ENCODE data around the gene PRAF2.

Gene PRAF2, protein sequence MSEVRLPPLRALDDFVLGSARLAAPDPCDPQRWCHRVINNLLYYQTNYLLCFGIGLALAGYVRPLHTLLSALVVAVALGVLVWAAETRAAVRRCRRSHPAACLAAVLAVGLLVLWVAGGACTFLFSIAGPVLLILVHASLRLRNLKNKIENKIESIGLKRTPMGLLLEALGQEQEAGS

DNA sequence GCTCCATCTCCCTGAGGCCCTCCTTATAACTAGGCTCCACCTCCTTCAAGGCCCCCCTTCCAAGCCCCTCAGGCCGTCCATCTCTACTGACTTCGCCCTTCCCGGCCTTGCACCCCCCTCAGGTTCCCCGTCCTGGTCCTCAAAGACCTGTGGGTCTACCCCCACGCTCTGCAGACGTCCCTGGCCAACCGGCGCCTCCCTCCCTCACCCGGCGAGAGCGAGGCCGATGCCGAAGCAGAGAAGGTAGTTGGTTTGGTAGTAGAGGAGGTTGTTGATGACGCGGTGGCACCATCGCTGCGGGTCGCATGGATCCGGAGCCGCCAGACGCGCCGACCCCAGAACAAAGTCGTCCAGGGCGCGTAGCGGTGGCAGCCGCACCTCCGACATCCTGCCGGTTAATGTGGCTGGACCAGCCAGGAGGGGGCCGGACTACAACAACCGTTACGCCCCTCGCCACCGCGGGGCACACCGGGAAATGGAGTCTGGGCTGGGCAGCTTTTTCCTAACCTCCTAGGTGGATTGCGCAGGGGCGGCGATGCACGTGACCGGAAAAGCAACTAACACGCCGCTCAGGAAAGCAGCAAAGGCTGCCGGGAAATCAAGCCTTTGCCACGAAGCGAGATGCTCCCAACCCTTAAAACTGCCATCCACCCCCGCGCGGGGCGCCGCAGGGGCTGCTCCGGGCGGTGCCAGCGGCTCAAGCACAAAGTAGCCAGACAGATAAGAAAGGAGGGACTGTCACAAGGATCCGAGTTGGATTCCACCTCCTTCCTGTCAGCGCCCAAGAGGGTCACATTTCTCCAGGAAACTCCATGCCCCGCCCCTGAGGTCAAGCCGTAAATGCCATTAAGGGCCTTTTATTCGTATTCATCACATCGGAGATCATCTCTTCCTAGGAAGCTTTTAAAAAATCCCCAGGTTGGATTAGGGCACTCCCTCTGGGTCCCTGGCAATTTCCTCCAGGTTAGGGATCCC lies at the start of gene PRAF2:
TSS of gene PRAF2 (minus strand) at position 402 of the 975 bp plus-strand sequence. CDS start at position 387, 15 bp downstream.
- peak; percentile 87 for DNase-seq (ENCODE audit: low read depth)

DNA sequence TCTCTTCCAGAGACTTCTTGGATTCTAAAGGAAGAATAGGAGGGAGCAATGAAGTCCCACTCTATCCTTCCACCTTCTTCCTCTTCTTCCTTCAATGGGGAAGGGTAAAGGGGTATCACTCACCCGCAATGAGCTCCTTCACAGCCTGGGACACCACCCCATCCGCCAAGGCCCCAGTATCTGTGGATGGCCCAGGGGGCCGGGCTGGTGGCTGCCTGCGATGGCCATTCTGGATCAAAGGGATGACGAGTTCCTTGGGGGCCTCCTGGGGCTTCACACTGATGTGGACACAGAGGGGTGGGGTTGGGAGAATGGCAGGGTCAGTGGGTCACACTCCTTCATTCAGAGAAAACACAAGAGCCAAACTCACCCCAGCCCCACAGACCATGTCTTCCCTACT lies 48.7 kb upstream of the PRAF2 start:
- DNase-seq (ENCODE audit: low read depth), result no peak

DNA sequence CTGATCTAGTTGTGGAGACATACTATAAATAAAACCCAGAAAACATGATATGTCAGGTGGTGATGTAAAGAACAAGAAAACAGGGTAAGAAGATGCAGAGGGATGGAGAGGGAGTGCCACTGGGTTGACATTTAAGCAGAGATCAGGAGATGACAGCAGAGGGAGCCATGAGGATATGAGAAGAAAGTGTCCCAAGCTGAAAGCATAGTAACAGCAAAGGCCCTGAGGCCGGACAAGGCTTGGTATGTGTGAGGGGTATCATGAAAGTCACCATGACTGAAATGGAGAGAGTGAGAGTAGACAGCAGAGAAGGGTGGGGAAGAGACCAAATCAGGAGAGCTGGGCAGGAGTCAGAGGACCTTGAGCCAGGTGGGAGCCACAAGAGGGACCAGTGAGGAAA lies 46.3 kb upstream of the PRAF2 start:
- DNase-seq (ENCODE audit: low read depth), result no peak

DNA sequence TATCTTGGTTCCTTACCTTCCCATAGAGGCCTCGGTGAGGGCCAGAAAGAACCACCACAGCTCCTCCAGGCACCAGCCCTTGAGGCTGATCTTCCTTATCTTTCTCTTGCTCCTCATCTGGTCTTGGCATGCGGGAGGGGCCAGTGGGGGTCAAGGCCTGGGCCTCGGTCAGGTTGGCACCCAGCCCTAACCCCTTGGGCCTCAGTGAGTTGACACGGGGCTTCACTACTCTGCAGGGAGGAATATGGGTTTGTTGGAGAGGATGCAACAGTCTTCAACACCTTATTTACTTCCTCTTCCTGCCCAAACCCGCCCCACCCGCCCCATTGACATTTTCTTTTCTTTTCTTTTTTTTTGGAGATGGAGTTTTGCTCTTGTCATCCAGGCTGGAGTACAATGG lies 43.8 kb upstream of the PRAF2 start:
- no peak for DNase-seq (ENCODE audit: low read depth)

DNA sequence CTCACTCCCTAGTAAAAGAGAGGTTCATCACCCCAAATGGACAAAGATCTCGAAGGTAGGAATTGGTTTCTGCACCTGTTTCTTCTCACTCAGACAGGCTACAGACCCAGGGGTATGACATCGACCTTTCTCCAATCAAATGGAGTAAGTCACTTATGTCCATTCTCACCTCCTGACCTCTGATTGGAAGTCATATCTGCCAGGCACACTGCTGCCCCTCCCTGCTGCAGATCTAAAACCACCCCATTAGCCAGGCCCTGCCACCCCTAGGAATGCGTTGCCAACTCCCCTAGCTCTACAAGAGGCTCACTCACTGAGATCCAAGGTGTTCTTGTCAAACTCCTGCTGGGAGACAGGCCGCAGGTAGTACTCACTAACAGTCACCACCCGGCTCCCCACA lies 42.9 kb upstream of the PRAF2 start:
- no peak for DNase-seq (ENCODE audit: low read depth)

DNA sequence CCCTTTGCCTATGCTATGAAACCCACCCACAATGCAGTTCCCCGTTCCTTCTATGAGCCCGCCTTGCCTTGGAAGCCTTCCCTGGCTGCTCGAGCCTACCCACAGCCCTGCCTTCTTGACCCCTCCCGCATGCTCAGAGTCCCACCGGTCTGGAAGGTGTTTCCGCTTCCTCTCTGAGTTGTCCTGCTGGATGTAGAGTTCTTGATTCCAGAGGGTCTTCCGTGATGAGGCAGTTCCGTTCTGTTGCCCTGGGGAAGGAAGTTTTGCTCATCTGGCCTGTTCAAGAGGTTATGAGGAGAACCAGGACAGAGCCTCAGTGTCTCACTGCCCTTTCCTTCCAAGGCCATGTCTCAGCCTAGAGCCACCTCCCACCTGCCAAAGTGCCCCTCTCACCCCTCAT lies 42.3 kb upstream of the PRAF2 start:
- no peak for DNase-seq (ENCODE audit: low read depth)

DNA sequence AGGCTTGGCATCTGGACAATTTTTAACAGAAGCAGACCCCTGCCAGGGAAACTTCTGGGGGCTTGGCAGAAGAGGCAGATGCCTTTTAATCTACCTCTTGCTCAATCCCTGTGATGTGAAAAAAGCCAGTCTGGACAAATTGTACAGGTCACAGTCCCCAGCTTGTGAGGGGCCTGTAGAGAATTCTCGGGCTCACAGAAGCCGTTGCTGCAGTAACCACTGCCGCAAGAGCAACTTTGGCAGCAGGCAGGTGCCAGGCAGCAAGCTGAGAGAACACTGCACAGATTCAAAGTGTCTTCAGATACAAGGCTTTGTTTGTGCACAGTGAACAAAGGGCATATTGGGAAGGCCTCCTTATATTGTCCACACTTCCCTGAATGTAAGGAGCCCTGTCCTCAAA lies 38.0 kb upstream of the PRAF2 start:
- no peak for DNase-seq (ENCODE audit: low read depth)

DNA sequence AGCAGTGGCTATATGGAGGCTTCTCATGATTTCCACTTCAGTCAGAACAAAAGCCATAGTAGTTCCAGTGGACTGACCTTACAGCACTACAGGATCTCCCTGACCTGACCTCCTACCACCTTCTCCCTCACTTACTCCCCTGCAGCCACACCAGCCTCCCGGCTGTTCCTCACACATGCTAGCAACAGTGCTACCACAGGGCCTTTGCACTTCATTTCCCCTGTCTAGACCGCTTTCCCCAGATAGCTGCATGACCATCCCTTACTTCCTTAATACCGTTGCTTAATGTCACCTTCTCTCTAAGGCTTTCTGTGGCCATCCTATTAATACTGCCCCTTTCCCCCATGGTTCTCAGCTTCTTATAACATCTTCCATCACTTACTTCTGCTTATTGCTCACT lies 36.6 kb upstream of the PRAF2 start:
- DNase-seq (ENCODE audit: low read depth), result no peak

DNA sequence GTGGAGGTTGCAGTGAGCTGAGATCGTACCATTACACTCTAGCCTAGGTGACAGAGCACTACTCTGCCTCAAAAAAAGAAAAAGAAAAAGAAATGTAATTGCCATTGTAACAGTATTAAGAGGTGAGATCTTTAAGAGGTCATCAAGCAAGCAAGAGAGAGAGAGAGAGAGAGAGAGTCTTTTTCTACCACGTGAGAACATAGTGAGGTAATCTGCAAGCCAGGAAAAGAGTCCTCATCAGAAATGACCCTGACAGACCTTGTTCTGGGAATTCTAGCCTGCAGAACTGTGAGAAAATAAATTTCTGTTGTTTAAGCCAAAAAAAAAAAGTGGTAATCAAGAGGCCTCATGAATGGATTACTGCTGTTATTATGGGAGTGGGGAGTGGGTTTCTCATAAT lies 34.8 kb upstream of the PRAF2 start:
- no peak for DNase-seq (ENCODE audit: low read depth)

DNA sequence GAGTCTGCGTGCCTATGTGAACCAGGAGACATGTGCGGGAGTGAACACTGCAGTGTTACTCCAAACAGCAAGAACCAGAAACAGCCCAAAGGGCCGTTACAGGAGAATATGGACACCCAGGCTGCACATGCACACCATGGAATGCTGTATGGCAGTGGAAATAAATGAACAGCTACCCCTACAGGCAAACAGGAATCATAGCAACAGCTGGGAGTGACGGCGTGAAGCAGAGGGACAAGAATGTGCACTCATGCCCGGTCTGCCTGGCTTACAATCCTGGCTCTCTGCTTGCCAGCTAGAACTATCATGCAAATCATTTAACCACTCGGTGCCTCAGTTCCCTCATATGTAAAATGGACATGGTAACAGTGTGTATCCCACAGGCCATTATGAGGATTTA lies 33.1 kb upstream of the PRAF2 start:
- peak; percentile 49 for DNase-seq (ENCODE audit: low read depth)

DNA sequence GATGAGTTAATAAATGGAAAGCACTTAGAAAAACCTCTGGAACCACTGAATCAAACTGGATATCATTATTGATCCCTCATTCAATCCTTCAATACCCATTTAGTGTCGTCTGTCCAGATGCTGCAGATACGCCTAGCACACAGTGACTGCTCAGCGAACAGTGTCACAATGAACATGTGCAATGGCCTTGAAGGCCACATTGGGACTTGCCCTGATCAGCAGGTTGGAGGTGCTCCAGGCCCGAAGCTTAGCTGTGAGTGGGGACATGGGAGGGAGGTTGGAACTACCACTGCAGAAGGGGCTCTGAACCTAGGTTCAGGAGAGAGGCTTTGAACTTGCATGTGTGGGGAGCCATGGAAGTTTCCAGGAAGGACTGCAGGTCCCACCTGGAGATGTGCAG lies 32.5 kb upstream of the PRAF2 start:
- no peak for DNase-seq (ENCODE audit: low read depth)

DNA sequence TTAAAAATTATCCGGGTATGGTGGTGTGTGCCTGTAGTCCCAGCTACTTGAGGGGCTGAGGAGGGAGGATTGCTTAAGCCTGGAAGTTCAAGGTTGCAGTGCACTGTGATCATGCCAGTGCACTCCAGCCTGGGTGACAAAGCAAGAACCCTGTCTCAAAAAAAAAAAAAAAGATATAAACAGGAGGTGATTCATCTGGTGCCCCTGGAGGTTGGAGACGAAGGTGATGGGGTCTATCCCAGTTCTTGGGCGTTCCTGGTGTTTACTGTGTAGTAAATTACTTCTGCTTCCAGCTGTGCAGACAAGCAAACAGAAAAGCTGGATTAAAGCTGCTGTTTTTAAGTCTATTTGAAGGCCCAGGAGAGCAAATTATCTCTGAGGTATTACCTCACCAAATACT lies 29.8 kb upstream of the PRAF2 start:
- DNase-seq (ENCODE audit: low read depth), result peak; percentile 34

DNA sequence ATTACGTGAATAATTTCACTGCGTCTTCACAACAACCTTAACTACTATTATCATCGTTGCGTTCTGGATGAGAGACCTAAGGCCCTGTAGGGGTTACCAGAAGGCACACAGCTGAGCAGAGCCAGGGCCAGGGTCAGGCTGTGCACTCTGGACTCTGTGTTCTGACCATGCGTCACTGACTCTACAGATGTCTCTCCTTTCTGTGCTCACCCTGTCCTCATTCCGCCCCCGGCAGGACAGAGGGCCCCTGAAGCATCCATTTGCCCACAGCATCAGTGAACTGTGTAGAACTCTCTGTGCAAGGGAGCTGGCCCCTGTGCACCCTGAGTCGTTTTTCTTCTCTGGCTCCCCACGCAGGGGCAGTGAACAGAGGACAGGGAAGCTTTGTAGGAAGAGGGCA lies 28.4 kb upstream of the PRAF2 start:
- DNase-seq (ENCODE audit: low read depth), result no peak

DNA sequence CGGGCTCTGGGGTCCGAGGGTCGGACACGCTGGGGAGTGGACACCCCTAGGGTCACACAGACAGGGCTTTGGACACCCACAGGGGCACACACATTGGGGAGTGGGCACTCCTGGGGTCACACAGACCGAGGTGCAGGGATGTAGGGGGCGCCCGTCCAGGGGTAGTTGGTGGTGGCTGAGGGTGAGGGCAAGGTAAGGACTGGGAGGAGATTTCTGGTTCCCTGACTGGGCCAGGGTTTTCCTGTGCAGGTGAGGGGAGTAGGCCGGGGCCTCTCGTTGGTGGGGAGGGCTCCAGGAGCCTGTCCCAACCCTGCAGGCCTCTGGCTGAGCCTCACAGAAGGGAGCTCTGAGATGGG lies 27.8 kb upstream of the PRAF2 start:
- DNase-seq (ENCODE audit: low read depth), result no peak

DNA sequence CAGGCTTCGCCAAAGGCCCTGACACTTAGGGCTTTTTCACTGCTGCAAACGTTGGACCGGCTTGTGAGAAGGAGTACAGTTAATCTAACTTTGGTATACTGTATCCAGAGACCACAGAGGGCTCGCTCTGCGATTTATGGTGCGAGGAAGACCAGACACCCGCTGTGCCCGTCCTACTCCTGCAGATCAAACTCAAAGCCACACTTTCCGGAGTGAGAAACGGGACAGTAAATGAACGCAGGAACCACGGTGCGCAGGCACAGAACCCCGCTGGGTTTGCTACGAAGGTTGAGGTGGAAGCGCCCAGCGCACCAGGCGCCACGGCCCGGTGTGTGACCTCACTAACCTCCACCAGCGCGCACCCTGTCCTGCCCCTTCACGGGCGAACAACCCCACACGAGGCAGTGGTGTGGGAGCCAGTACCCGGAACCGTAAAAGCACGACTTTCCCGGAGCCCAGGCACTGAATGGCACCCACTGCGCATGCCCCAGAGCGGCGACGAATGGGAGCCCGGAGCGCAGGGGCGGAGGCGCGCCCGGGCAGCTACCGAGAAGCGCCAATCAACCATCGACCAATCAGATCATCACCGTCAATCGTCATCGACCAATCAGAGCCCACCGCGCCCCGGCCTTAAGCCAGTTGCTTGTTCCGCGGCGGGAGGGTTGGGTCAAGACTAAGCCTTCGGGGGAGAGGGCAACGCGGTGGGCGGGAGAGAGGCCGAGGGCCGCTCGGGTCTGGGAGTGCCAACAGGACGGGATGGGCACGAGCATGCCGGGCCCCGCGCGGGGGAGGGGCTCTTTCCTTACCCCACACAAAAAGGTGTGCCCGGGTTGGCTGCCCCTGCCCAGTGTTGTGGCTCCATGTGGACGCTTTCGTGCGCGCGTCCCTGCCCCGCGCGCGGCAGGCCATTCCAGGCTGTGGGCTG lies 27.2 kb upstream of the PRAF2 start:
- peak; percentile 89 for DNase-seq (ENCODE audit: low read depth)

DNA sequence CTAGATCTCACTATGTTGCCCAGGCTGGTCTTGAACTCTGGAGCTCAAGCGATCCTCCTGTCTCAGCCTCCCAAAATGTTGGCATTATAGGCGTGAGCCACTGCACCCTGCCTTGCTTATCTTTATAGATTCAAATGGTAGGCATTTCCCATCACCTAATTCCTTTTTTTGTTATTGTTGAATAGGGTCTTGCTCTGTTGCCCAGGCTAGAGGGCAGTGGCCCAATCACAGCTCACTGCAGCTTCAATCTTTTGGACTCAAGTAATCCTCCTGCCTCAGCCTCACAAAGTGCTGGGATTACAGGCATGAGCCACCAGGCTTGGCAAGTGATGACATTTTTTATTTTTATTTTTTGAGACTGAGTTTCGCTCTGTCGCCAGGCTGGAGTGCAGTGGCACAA lies 22.6 kb upstream of the PRAF2 start:
- no peak for DNase-seq (ENCODE audit: low read depth)

DNA sequence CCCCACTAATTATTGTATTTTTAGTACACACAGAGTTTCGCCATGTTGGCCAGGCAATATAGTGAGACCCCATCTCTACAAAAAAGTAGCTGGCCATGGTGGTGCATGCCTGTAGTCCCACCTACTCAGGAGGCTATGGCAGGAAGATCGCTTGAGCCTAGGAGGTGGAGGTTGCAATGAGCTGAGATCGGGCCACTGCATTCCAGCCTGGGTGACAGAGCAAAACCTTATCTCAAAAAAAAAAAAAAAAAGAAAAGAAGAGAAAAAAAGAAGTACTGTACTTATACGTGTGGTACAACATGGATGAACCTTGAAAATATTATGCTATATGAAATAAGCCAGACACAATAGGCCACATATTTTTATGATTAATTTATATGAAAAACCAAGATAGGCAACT lies 15.8 kb upstream of the PRAF2 start:
- no peak for DNase-seq (ENCODE audit: low read depth)

DNA sequence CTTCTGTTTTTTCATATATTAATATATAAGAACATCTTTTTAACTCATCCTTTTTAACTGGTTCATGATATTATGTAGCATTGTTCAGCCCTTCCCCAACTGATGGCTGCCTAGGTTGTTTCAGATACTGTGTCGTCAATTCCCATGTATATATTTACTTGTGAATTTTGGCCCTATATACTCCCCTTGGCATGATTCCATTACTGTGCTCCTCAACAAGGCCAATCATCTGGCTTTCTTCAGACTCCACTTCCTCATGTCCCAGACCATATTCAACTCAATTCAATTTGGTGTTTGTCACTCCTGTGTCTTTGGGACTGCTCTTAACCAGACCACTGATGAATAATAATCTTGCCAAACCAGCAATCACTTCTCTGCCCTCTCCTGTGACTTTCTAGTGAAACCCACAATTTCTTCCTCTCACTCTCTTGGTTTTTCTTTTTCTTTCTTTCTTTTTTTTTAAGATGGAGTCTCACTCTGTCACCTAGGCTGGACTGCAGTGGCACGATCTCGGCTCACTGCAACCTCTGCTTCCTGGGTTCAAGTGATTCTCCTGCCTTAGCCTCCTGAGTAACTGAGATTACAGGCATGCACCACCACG lies 8.6 kb upstream of the PRAF2 start:
- DNase-seq (ENCODE audit: low read depth), result no peak

DNA sequence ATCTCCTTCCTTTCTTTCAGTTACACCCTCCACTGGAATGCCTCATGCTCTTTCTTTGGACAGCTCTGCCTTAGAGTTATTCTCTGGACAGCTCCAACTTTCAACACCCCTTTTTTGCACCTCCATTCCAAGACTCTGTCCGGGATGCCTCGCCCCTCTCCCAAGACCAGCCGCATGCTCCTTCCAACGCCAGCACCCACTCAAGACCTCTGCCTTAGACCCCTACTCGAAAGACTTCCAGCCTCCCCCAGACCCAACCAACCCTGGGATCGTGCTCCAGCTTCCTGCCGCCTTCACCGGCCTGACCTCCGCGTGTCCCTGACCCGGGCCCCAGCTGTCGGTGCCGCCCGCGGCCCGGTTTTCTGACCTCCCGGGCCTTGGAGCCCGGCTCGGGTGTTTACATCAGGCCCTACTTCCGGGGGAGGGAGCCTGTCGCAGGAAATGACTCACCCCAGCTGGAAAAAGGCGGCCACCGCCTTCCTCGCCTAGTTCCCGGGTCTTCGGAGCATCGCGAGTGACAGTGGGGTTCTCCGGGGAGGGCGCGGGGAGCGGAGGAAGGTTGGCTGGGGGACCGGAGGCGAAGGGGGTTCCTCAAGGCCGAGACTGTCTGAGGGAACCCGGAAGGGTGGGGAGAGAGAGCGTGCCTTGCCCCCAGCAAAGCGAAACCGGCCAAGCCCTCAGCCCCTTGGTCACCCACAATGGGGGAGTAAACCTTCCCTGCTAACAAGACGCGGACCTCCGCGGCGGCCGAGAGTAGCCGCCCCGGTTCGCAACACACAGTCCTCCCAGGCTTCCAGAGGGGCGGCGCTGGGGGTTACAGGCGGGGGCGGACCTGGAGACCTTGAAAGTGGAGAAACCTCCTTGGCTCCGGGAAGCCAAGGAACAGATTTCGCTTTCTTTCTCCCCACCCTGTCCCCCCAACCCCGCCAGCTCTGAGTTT lies 6.0 kb upstream of the PRAF2 start, which contains the start of gene WDR45:
TSS of gene WDR45 (minus strand) at position 399 of the 940 bp plus-strand sequence. CDS start 1,792 bp downstream, outside the sequence.
- peak; percentile 66 for DNase-seq (ENCODE audit: low read depth)

DNA sequence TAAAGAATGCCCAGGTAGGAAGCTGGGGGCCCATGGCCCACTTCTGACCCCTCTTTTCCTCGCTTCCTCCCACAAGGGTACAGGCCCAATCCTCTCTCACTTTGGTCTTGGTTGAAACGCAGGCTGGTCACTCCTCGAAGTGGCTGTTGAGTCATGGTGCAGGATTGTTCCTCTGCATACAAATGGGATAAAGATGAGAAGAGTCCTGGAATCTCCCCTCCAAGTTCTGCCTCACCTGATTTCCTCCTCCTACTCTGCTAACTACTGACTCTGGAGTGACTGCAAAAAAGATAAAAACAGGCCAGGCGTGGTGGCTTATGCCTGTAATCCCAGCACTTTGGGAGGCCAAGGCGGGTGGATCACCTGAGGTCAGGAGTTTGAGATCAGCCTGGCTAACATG lies 4.1 kb upstream of the PRAF2 start:
- DNase-seq (ENCODE audit: low read depth), result no peak

DNA sequence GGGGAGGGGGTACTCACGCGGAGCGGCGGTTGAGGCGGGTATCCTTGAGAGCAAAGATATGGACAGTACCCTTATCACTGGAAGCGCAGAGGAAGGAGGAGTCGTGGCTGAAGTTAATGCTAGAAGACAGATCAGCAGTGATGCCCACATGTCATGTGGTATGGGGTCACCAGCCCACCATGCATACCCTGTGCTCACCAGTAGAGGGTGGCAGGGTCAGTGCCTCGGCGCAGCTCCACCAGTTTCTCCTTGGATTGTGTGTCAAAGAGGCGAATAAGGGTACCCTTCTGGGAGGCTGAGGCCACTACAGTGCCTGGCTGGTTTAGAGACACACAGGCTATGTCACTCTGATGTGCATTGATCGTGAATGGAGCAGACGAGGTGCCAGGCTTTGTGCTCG lies 1.5 kb upstream of the PRAF2 start:
- no peak for DNase-seq (ENCODE audit: low read depth)

Data from amniotic epithelial cell (primary cell).